ENCODE results near the gene TMEM259.

The TMEM259 gene

DNA sequence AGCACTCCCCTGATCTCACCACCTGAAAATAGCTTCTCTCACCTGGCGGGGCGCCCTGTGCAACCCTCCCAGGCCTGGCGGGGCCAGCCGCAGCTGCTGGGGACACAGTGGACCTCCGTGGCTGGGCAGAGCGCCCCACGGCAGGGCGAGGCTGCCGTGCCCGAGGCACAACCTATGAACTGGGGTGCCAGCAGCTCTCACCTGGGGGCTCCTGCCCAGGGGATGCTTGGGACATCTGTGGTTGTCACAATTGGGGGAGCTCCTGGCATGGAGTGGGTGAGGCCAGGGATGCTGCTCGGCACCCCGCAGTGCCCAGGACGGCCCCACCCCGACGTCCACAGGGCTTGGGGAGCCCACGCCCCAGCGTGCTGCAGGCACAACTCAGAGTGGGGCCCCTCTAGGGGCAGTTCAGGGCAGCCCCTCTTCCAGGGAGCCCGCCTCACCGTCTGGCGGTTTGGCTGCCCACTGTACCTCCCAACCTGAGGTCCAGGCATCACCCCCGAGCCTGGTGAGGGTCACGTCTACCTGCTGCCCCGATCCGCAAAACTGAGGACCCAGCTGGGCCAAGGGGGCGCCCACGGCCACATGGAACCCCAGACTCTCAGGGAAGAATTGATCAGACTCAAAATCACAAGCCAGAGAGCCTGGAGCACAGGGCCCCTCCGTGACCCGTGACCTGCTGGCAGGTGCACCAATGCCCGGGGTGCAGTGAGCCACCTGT is 5.7 kb downstream of the TMEM259 start:
- no peak for DNase-seq

- DNase-seq: no peak
Observed at GRCh38 chr19:1014161-1015060, 6.5 kb downstream of the TMEM259 start.

DNA sequence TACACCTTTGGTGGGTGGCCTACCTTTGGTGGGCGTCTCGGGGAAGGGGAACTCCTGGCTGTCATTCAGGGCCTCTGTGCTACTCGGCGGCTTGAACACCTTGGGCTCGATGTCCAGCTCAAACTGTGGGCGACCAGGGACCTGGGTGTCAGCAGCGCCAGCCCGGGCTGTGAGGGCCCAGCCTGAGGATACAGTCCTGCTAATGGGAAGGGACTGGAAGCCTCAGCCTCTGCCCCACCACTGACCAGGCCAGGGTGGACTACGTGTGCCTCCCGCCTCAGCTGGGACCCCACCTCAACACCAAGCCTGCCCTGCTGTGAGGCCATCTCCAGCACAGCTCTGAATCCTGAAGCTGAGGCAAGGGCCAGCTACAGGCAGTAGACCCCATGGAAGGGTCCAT is 7.7 kb downstream of the TMEM259 start:
- DNase-seq: no peak

DNA sequence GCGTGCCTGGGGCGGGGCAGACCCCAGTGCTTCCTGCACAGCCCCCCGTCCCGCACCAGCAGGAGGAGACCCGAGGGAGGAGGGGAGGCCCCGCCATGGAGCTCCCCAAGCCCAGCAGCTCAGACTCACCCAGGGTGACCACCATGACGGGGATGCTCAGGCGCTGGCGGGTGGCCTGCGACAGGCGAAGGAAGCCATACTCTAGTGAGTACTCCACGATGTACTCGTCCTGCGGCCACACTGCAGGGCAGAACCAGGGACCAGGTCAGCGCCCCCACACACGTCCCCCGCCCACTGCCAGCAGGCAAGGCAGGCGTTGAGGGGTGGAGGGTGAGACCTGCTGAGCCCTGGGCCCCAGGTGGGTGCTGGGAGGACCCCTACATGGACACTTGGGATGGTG is 8.6 kb downstream of the TMEM259 start:
- DNase-seq: no peak

DNA sequence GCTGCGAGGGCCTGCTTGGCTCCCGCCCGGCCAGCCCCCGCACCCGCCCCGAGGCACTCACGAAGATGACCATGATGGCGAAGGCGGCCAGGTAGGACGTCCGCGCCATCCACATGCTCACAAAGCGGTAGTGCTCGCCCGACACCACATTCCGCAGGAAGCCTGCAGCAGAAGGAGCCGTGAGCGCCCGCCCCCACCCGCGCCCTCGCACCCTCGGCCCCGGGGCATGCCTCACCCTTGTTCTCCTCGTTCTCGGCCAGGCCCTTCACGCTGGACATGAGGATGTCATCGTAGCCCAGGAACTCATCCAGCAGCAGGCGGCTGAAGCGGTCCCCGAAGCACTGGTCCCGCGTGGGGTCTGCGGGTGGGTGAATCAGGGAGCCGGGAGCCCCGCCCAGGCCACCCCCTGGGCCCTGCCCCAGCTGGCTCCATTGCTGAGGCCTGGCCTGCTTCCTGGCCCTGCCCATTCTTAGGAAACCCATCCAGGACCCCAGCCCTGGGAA is 9.0 kb downstream of the TMEM259 start:
- no peak for DNase-seq

GRCh38 chr19:1010586-1011510 is 10.1 kb downstream of the TMEM259 start:
- no peak for DNase-seq

DNA sequence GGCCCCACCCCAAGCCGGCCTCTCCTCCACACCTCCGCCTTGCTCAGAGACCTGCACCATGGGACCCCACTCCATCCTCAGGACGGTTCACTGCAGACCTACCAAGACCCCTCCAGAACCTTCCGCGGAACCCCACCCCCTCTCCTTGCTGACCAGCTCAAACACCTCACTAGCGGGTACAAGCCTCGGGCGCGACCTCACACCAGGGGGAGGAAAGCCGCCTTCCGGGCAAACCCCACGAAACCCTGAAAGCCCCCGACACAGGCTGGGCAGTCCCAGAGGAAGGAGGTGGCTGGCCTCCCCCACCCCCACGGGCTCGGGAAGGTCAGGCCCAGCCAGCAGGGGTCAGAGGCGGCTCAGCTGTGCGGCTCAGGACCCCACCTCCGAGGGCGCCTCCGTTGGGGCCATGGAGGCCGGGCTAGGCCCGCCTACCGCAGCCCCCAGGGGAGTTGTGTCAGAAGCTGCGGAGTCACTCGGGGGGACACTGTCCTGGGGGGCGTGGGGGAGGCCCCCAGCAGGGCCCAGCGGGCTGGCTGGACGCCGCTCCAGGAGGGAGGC is 10.9 kb downstream of the TMEM259 start:
- DNase-seq: no peak

DNA sequence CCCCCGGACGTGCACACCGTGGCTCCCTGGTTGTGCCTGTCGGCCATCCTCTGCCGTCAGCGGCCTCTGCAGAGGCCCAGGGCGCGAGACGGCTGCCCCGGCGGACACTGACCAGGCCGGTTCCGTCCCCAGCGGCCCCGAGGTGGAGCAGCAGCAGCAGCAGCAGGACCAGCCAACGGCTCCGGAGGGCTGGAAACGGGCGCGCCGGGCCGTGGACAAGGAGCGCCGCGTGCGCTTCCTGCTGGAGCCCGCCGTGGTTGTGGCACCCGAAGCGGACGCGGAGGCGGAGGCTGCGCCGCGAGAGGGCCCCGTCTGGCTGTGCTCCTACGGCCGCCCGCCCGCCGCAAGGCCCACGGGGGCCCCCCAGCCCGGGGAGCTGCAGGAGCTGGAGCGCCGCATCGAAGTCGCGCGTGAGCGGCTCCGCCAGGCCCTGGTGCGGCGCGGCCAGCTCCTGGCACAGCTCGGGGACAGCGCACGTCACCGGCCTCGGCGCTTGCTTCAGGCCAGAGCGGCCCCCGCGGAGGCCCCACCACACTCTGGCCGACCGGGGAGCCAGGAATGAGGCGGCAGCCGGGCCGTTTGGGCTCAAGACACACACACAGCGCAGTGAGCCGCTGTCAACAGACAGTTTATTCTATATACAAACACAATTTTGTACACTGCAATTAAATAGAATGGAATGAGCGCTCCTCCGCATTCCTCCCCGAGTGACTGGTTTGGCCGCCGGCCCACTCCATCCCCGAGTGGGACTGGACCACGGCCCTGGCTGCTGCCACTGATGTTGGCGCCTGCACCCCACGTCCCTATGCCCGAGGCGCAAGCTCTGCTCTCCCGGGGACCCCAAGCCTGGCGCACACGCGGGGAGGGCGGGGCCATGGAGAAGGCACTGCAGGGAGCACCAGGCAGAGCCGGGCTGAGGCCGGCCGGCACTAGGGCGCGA is 11.6 kb downstream of the TMEM259 start:
- DNase-seq: no peak

- DNase-seq: no peak
Observed at GRCh38 chr19:1008268-1009040, 12.5 kb downstream of the TMEM259 start.

DNA sequence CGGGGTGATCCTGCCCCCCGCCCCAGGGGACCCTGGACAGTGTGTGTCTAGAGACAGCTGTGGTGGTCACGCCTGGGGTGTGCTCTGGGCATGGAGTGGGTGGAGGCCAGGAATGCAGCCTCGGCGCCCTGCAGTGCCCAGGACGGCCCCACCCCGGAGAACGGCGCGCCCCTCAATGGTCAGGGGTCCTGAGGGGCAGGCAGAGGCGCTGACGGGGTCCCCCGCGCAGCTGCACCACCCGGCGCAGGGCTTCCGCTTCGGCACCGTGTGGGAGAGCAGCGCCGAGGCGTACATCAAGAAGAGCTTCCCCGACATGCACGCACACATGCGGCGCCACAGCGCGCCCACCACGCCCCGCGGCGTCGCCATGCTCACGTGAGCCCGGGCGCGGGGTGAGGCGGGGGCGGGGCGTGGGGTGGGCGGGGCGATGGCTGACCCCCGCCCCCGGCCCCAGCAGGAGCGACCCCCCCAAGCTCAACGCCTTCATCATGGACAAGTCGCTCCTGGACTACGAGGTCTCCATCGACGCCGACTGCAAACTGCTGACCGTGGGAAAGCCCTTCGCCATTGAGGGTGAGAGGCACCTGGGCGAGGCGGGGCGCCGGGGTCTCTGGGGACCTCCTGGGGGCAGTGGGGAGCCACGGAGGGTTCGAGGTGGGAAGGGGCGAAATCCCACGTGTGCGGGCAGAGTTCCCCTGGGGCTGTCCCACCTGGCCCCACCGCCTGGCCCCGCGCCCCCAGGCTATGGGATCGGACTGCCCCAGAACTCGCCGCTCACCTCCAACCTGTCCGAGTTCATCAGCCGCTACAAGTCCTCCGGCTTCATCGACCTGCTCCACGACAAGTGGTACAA is 13.3 kb downstream of the TMEM259 start:
- no peak for DNase-seq

GRCh38 chr19:1006711-1007398 is 14.1 kb downstream of the TMEM259 start:
- DNase-seq: no peak

DNA sequence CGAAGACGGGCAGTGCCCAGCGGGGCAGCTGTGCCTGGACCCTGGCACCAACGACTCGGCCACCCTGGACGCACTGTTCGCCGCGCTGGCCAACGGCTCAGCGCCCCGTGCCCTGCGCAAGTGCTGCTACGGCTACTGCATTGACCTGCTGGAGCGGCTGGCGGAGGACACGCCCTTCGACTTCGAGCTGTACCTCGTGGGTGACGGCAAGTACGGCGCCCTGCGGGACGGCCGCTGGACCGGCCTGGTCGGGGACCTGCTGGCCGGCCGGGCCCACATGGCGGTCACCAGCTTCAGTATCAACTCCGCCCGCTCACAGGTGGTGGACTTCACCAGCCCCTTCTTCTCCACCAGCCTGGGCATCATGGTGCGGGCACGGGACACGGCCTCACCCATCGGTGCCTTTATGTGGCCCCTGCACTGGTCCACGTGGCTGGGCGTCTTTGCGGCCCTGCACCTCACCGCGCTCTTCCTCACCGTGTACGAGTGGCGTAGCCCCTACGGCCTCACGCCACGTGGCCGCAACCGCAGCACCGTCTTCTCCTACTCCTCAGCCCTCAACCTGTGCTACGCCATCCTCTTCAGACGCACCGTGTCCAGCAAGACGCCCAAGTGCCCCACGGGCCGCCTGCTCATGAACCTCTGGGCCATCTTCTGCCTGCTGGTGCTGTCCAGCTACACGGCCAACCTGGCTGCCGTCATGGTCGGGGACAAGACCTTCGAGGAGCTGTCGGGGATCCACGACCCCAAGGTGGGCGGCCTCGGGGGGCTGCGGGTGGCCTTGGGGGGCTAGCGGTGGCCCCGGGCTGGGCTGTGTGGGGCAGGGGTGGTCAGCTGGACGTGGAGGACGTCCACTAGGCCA is 15.9 kb downstream of the TMEM259 start:
- no peak for DNase-seq

DNA sequence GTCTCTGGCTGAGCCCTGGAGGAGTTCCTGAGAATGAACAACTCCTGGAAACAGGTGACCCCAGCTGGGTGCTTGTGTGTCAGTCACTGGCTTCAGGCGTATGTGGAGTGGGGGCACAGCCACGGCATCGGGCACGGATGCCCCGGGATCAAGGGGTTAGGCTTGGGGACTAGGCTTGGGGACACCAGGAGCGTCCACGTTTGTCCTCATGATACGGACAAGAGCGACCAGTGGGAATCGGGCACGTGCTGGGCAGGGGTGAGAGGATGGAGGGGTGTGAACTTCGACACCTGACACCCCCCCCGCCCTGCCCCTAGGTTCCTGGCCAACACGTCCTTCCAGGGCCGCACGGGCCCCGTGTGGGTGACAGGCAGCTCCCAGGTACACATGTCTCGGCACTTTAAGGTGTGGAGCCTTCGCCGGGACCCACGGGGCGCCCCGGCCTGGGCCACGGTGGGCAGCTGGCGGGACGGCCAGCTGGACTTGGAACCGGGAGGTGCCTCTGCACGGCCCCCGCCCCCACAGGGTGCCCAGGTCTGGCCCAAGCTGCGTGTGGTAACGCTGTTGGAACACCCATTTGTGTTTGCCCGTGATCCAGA is 16.6 kb downstream of the TMEM259 start:
- DNase-seq: no peak

DNA sequence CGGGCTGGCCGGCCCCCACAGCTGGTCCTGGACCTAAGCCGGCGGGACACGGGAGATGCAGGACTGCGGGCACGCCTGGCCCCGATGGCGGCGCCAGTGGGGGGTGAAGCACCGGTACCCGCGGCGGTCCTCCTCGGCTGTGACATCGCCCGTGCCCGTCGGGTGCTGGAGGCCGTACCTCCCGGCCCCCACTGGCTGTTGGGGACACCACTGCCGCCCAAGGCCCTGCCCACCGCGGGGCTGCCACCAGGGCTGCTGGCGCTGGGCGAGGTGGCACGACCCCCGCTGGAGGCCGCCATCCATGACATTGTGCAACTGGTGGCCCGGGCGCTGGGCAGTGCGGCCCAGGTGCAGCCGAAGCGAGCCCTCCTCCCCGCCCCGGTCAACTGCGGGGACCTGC is 17.6 kb downstream of the TMEM259 start:
- no peak for DNase-seq

DNA sequence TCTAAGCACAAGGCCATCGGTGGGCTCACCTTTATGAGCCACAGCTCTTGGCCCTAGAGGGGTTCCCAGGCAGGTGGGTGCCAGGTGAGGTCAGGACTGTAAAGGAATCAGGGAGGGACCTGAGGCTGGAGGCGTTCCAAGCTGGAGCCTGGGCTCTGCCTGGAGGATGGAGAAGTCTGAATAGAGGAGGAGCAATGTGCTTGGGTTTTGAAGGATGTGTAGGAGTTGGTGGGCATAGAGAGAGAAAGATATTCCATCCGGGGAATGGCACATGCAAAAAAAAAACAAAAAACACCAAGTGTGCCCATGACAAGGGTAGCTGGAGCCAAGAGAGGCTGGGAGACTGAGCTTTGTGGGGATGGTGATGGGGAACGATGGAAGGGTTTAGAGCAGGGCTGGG is 18.3 kb downstream of the TMEM259 start:
- no peak for DNase-seq

DNA sequence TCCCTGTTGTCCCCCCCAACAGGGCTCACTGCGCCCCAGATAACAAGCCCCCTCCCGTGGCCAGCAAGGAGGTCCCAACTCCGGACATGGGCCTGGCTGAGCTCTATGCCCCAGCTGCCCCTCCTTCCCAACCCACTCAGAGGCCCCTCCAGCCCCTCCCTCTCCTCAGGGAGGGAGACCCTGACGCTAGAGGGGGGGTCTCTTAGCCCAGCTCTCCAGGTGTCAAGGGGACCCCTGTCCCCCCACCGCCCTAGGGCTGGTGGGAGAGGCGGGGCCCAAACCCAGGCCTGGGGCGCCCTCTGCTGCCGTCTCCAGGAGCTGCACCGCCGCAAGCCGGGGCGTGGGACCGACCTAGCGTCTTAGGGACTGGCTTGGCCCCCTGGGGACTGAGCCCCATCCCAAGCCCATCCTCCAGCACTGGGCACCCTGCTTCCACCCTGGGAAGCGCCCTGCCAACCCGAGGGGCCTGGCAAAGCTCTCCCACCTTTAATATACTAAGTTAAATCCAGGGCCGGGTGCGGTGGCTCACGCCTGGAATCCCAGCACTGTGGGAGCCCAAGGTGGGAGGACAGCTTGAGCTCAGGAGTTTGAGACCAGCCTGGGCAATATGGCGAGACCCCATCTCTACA is 19.3 kb downstream of the TMEM259 start:
- no peak for DNase-seq
